ENCODE data around the gene TRAF3.

The TRAF3 gene

GRCh38 chr14:102910442-102910841, 133.2 kb downstream of the TRAF3 start:
- no peak for DNase-seq

GRCh38 chr14:102911541-102911951, 134.3 kb downstream of the TRAF3 start:
- no peak for DNase-seq

- DNase-seq, result no peak
Observed at GRCh38 chr14:102911991-102912761, 134.9 kb downstream of the TRAF3 start.

DNA sequence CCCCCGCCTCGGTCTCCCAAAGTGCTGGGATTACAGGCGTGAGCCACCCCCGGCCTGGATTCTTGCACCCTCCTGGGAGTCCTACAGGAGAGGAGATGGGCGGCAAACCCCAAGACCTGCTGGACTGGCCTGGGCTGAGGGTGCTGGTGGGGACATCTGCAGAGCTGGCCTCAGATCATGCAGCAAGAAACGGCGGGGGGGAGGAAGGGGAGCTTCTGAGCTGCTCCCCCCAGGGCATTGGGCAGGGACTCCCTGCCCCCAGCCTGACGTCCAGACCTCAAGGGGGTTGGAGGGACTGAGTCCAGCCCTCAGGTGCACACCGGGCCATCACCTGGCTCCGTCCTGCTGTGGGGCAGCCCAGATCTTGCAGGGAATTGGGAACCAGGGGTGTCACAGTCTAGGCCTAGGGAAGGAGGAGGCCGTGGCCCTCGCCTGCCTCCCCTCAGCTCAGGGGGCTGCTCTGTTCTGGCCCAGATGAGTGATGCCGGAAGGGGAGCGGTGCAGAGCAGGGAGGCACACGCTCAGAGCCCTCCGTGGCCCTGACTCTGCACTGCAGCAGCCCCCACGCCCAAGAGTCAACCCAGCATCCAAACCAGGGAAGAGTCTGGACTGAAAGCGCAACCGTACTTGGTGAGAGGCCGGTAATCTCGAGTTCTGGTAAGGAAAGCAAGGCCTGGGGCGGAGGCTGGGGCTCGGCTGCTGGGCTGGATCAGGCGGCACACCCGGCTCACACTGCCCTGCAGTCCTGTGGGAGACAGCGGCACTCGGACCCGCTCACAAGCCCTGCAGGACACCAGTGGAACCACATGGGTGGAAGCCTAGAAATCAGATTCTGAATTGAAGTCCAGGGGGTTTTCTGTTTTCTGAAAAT, 136.3 kb downstream of the TRAF3 start:
- DNase-seq, result no peak

GRCh38 chr14:102914474-102915291, 137.4 kb downstream of the TRAF3 start:
- DNase-seq, result no peak

DNA sequence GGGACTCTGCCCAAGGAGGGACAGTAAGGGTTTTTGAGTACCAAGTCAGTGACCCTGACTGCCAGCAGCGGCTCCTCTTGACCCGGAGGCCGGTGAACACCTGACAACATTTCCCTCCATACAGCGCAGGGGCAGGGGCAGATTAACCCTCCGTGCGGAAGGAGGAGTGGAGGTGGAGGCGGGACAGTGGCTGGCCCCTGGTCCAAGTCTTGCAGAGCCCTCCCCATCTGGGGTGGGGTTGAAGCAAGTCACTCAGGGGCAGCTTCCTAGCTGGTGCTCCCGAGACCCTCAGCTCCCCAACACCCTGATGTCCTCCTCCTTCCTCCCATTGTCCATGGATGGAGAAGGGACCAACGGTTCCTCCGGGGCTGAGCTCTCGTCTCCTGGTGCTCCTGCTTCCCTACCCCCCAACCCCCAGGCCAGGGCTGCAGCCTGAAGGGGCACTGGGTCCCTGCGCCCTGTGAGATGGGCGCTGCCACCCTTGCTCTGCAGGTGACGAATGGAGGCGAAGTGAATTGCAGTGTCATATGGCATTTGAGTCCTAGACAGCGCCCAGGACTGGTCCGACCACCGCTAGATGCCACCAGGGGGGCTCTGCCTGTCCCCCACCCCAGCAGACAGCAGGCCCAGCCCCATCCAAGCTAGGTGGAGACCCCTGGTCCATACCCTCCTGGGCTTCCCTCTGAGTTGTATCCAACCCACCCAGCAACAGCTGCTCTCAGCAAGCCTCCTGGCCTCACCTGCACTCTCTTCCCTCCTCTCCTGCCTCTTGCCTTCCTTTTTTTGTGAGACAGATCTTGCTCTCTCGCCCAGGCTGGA, 138.3 kb downstream of the TRAF3 start:
- no peak for DNase-seq

- DNase-seq, result no peak
Observed at GRCh38 chr14:102916347-102917055, 139.3 kb downstream of the TRAF3 start.

- DNase-seq, result no peak
Observed at GRCh38 chr14:102917056-102917385, 139.8 kb downstream of the TRAF3 start.

DNA sequence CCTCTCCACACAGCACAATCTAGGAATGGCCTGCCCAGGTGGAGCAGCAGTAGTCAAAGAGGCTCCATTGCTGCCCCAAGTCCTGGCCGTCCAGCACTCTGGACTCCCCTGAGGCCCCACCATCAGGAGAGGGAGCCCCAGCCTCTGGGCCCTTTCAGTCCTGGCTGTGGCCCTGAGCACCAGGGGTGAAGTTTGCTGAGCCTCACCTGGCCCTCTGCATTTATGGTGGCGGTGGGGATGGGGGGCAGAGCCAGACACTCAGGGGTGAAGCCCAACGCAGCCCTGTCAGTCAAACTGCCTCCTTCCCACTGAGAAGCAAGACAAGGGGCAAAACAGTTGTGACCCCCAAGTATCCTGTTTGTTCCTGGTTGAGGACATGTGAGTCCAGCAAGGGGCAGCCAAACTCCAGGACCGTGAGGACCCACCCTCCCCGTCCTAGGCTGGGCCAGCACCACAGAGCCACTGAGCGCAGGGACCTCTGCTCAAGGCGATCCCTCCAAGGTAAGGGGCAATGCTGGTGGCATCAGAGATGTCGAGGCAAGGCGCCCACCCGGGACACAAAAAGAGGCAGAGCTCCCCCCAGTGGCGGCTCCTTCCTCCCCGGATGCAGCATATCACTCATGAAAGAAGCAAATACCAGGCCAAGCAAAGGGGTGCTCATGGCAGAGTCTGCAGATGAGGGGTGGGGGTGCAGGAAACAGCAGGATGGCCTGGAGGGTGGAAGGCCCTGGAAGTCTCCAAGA, 140.4 kb downstream of the TRAF3 start:
- DNase-seq, result peak; percentile 61

DNA sequence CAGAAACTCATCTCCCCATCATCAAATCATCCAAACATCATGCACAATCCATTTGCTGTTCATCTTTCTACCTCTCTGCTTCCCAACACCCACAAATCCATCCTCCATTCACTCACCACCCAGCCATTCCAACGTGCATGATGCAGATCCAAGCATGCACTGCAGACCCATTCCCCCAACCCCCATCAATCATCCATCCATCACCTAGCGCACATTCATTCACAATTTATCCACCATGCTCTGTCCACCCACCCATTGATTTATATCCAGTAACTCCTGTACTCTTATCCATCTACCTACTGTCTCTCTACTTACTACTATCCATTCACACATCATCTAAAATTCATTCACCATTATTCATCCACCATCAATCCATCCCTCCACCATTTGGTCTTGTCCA, 141.2 kb downstream of the TRAF3 start:
- no peak for DNase-seq

- DNase-seq, result no peak
Observed at GRCh38 chr14:102920273-102920997, 143.2 kb downstream of the TRAF3 start.

DNA sequence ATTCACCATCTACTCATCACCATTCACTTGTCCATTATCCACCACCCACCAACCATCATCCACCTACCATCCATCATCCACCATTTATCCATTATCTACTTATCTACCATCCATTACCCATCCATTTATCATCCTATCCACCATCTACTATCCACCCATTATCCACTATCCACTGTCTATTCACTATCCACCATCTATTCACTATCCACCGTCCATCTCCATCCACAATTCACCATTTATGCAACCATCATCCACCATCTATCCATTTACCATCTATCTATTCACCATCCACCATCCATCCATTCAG, 143.7 kb downstream of the TRAF3 start:
- DNase-seq, result no peak

- no peak for DNase-seq
Observed at GRCh38 chr14:102922490-102923200, 145.4 kb downstream of the TRAF3 start, which contains the start of gene AMN. AMN (plus strand) TSS chr14:102922663; CDS start chr14:102922689, 26 bp downstream.

DNA sequence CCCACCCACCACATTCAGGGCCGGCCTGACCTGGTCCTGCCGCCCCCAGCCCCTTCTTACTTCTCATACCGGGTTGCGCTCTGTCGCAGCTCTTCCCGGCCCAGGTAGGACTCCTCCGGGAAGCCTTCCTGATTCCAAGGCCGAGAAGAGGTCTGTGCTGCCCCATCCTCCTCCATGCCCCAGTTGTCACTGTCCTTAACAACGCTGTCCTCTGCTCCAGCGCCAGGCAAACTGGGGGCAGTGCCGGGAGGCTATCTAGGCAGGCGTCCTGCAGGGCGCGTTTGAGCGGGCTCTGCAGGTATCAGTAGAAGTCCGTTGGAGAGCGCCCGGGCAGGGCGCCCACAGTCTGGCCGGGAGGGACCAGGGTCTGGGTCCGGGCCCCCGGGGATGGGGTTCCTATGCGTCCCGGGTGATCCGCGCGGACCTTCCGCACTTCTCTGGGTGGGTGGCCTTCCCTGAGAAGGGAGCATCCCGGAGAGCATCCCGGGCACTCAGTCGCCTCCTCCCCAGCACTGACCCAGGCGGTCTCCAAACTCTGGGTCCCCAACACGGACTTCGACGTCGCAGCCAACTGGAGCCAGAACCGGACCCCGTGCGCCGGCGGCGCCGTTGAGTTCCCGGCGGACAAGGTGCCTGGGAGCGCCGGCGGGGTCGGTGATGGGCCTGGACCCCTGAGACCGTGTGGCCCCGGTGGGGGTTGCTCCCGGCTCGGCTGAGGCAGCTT, 146.1 kb downstream of the TRAF3 start:
- DNase-seq, result no peak

GRCh38 chr14:102923925-102924486, 146.8 kb downstream of the TRAF3 start:
- no peak for DNase-seq

- DNase-seq, result no peak
Observed at GRCh38 chr14:102924632-102925588, 147.7 kb downstream of the TRAF3 start.

GRCh38 chr14:102925646-102926045, 148.4 kb downstream of the TRAF3 start:
- no peak for DNase-seq
